Measurements from ENCODE around the gene CSNK2A3. TPM values are rescaled to one million over a fixed set of nuclear protein-coding genes. Genes with fewer than 3 reads are reported as not detected.

CSNK2A3 gene
- total RNA-seq, 1 experiment from 2014 or later: 1.7 TPM

DNA sequence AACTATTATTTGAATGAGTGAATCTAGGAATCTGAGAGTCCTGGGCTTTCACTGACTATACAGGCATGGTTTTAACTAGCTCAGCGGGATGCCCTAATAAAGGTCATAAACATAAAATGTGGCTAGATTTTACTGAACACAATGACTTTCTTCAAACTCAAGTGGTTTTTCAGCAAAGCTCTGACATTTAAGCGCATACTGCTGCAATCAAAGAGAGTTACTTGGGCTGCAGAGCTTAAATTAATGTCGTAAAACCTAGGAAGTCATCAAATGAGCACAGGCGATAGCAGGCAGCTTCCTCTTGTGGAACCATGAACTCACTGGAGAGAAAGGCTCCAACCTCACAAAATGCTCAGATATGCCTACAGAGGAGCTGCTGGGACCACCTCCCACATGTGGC, 6.7 kb downstream of the CSNK2A3 start:
- H3K9ac ChIP-seq (ENCODE audit: extremely low read depth, insufficient read length, low read length): no peak overlapping the region
- no peak overlapping the region for H4K8ac ChIP-seq (replicated peaks; ENCODE audit: insufficient read length, low read depth, low read length)
- H3K56ac ChIP-seq (ENCODE audit: insufficient read length, low read depth, low read length): no peak overlapping the region
- WGBS (ENCODE audit: extremely low coverage, insufficient read length, low lambda C conversion rate): no CpG with 5 or more reads among the region's 4 CpGs
- no peak overlapping the region for H3K23ac ChIP-seq (ENCODE audit: insufficient read length, low read depth, low read length)
- H3K36me3 Mint-ChIP-seq (ENCODE audit: insufficient read depth in 1 of 3, low read depth in 3 of 3): no peaks in the 10 kb centered on the region
- no peak overlapping the region for H4K91ac ChIP-seq (ENCODE audit: insufficient read length, low read depth, low read length)
- H3K18ac ChIP-seq (ENCODE audit: insufficient read length, low read depth, low read length): no peak overlapping the region
- H3K27ac Mint-ChIP-seq: no peak overlapping the region
- H3K14ac ChIP-seq (ENCODE audit: insufficient read depth, low read length): no peak overlapping the region
- no peaks in the 10 kb centered on the region for H3K23me2 ChIP-seq (ENCODE audit: insufficient read length, low read depth, low read length, poor library complexity, severe bottlenecking)
- no peak for TF ChIP-seq CTCF (conservative IDR thresholded peaks at IDR 0.05)
- no peak overlapping the region for H2BK15ac ChIP-seq (ENCODE audit: low read depth, low read length)
- peaks cover 5% of the 10 kb centered on the region for H3K27me3 Mint-ChIP-seq (ENCODE audit: low read depth)
- no peak overlapping the region for H2AK5ac ChIP-seq (ENCODE audit: insufficient read length, low read length)
- H2AFZ ChIP-seq (ENCODE audit: low read length): no peak overlapping the region
- no peaks in the 10 kb centered on the region for H4K20me1 ChIP-seq (ENCODE audit: control insufficient read depth, insufficient read depth, insufficient read length)
- H3K9me3 Mint-ChIP-seq: no peaks in the 10 kb centered on the region
- no peak overlapping the region for H2BK20ac ChIP-seq (ENCODE audit: low read depth, low read length, poor library complexity, severe bottlenecking)
- H3K79me2 ChIP-seq (ENCODE audit: insufficient read depth, low read length): no peaks in the 10 kb centered on the region
- H3K4ac ChIP-seq (ENCODE audit: low read depth, low read length): no peak overlapping the region
- no peak overlapping the region for H2BK5ac ChIP-seq (ENCODE audit: insufficient read length, low read length)
- H3K4me3 Mint-ChIP-seq: no peak overlapping the region
- H3K9me3 ChIP-seq (ENCODE audit: control insufficient read depth, low read depth, low read length): no peaks in the 10 kb centered on the region
- no peak overlapping the region for H2BK120ac ChIP-seq (ENCODE audit: low read depth, low read length, poor library complexity, severe bottlenecking)
- no peak overlapping the region for H3K27ac ChIP-seq (ENCODE audit: insufficient read length, low read depth, low read length)
- H3K79me1 ChIP-seq (ENCODE audit: insufficient read depth, low read depth, low read length, poor library complexity, severe bottlenecking): no peaks in the 10 kb centered on the region
- H2BK12ac ChIP-seq (ENCODE audit: insufficient read length, low read depth, low read length): no peak overlapping the region
- DNase-seq: no peak
- H4K5ac ChIP-seq (ENCODE audit: insufficient read length, low read depth, low read length): no peak overlapping the region
- H3T11ph ChIP-seq (ENCODE audit: low read length): no peak overlapping the region
- peaks cover 0 to 4% of the 10 kb centered on the region in 2 experiments; a peak in 2 of 4 replicates for H3K4me1 Mint-ChIP-seq
- H3K4me2 ChIP-seq (ENCODE audit: insufficient read depth, insufficient read length, low read length): no peak overlapping the region
- H3K27me3 ChIP-seq (ENCODE audit: insufficient read depth, low read length): no peaks in the 10 kb centered on the region; the same call in 1 of the 2 replicates
- H3K4me1 ChIP-seq (ENCODE audit: insufficient read depth, low read length): no peaks in the 10 kb centered on the region

Data from H9 (cell line).